ENCODE data around the gene UBASH3A.

Gene UBASH3A

GRCh38 chr21:42486072-42486471 lies 82.4 kb downstream of the UBASH3A start:
- no peak for DNase-seq

GRCh38 chr21:42486531-42486930 lies 82.8 kb downstream of the UBASH3A start:
- DNase-seq, result no peak

- DNase-seq, result no peak
Measured at GRCh38 chr21:42489006-42489563, 85.4 kb downstream of the UBASH3A start.

- no peak for DNase-seq
Measured at GRCh38 chr21:42489991-42490390, 86.3 kb downstream of the UBASH3A start.

- DNase-seq, result no peak
Measured at GRCh38 chr21:42490720-42491119, 87.0 kb downstream of the UBASH3A start.

GRCh38 chr21:42491328-42491727 lies 87.6 kb downstream of the UBASH3A start:
- no peak for DNase-seq

- no peak for DNase-seq
Measured at GRCh38 chr21:42492201-42492600, 88.5 kb downstream of the UBASH3A start.

GRCh38 chr21:42493109-42494060 lies 89.7 kb downstream of the UBASH3A start:
- no peak for DNase-seq

GRCh38 chr21:42495027-42495426 lies 91.3 kb downstream of the UBASH3A start:
- no peak for DNase-seq

GRCh38 chr21:42495765-42496119 lies 92.0 kb downstream of the UBASH3A start:
- DNase-seq, result peak in 2 of 51 donors; percentile 54 to 70

- peak; percentile 82 to 100 (median 99) for DNase-seq
Measured at GRCh38 chr21:42496120-42496838, 92.6 kb downstream of the UBASH3A start, which contains the start of gene RSPH1. RSPH1 (minus strand) TSS chr21:42496224; CDS start chr21:42496186, 38 bp downstream.

GRCh38 chr21:42496839-42497202 lies 93.1 kb downstream of the UBASH3A start:
- peak in 10 of 51 donors; percentile 45 to 67 (median 56) for DNase-seq

Data from hypothalamus (tissue), 51 donors.